HEK293T (cell line): ENCODE data around the gene CDCP1.

Source experiments
- ARNT ChIP-seq: fragments of 450-650 bp; IDR thresholded peaks from 2 replicates; pipeline ENCODE4 v1.6.1; 2017; ENCODE audit warnings: mild to moderate bottlenecking
- BHLHE40 ChIP-seq: fragments of 450-650 bp; IDR thresholded peaks from 2 replicates; pipeline ENCODE4 v1.6.1; 2016; ENCODE audit warnings: mild to moderate bottlenecking, moderate library complexity, borderline replicate concordance
- CTBP1 ChIP-seq: fragments of 450-650 bp; IDR thresholded peaks from 2 replicates; pipeline ENCODE4 v1.6.1; 2016; ENCODE audit warnings: borderline replicate concordance
- ELF4 ChIP-seq: fragments of 450-650 bp; IDR thresholded peaks from 2 replicates; pipeline ENCODE4 v1.6.1; 2017; ENCODE audit warnings: antibody characterized with exemption
- FOXK2 ChIP-seq: fragments of 450-650 bp; IDR thresholded peaks from 2 replicates; pipeline ENCODE4 v1.6.1; 2016; ENCODE audit warnings: mild to moderate bottlenecking
- FOXM1 ChIP-seq: fragments of 450-650 bp; IDR thresholded peaks from 2 replicates; pipeline ENCODE4 v1.6.1; 2017; ENCODE audit warnings: mild to moderate bottlenecking, borderline replicate concordance
- HDGF ChIP-seq: fragments of 450-650 bp; IDR thresholded peaks from 2 replicates; pipeline ENCODE4 v1.6.1; 2017; ENCODE audit warnings: antibody characterized with exemption, borderline replicate concordance
- NFRKB ChIP-seq: fragments of 450-650 bp; IDR thresholded peaks from 2 replicates; pipeline ENCODE4 v1.6.1; 2016; ENCODE audit warnings: mild to moderate bottlenecking, moderate library complexity
- SP1 ChIP-seq: fragments of 450-650 bp; IDR thresholded peaks from 2 replicates; pipeline ENCODE4 v1.6.1; 2017
- SUZ12 ChIP-seq: fragments of 450-650 bp; IDR thresholded peaks from 2 replicates; pipeline ENCODE4 v1.6.1; 2016; ENCODE audit warnings: mild to moderate bottlenecking
- TARDBP ChIP-seq: fragments of 450-650 bp; IDR thresholded peaks from 2 replicates; pipeline ENCODE4 v1.6.1; 2016

DNA sequence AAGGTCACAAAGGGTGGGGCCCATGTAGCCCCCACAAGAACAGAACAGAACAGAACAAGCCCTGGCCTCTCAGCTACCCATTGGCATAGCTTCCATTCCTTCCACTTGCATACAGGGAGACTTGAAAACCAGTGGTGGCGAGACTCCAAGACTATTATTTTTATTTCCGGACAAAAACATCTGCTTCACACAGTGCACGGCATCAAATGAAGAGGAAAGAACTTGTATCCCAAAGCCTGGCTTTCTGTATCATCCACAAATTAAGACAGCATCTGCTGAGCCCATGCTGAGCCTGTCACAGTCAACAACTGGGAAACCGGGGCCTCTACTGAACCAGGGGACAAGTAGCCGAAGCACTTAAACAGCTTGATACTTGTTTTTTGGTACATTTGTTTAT lies 64.0 kb downstream of the CDCP1 start:
- TF ChIP-seq FOXK2 = no peak
- TF ChIP-seq FOXM1 = no peak
- TF ChIP-seq SP1 = no peak
- no peak for TF ChIP-seq BHLHE40
- no peak for TF ChIP-seq ELF4
- no peak for TF ChIP-seq TARDBP
- no peak for TF ChIP-seq NFRKB
- no peak for TF ChIP-seq SUZ12
- no peak for TF ChIP-seq HDGF
- TF ChIP-seq CTBP1 = no peak
- TF ChIP-seq ARNT = no peak
